AG04449 (cell line): ENCODE data around the gene ZGPAT.

Experiments used
- CTCF ChIA-PET: fragments of 350-600 bp; formaldehyde crosslinking; extraction: SDS; loops from one replicate; lab custom pipeline; 2021; ENCODE audit warnings: antibody characterized with exemption; lab: Yijun Ruan, JAX
- POLR2A ChIA-PET: fragments of 400-600, 350-600 bp; formaldehyde crosslinking; extraction: SDS; loops from one replicate; lab custom pipeline; 2020; ENCODE audit warnings: antibody characterized with exemption, inconsistent platforms; lab: Yijun Ruan, JAX
- DNase-seq: peaks from one replicate; pipeline ENCODE4 v3.0.0-alpha.2; 2010; ENCODE audit warnings: low read depth, low spot score
- H3K4me3 ChIP-seq: 2 replicates; pipeline ENCODE4 v1.5.1; 2011; ENCODE audit warnings: low read depth, mild to moderate bottlenecking, control low read depth, low read length
- TF ChIP-seq, protein P1 (sequence below): IDR thresholded peaks from one replicate; pipeline ENCODE4 v1.5.1; 2011; ENCODE audit warnings: mild to moderate bottlenecking, moderate library complexity, low read length, control low read depth, inconsistent platforms; ENCODE audit not compliant: insufficient read depth; ENCODE audit errors: missing control alignments

Gene ZGPAT

GRCh38 chr20:63690898-63691710, 16.7 kb upstream of the ZGPAT start:
- TF ChIP-seq, protein P1, sequence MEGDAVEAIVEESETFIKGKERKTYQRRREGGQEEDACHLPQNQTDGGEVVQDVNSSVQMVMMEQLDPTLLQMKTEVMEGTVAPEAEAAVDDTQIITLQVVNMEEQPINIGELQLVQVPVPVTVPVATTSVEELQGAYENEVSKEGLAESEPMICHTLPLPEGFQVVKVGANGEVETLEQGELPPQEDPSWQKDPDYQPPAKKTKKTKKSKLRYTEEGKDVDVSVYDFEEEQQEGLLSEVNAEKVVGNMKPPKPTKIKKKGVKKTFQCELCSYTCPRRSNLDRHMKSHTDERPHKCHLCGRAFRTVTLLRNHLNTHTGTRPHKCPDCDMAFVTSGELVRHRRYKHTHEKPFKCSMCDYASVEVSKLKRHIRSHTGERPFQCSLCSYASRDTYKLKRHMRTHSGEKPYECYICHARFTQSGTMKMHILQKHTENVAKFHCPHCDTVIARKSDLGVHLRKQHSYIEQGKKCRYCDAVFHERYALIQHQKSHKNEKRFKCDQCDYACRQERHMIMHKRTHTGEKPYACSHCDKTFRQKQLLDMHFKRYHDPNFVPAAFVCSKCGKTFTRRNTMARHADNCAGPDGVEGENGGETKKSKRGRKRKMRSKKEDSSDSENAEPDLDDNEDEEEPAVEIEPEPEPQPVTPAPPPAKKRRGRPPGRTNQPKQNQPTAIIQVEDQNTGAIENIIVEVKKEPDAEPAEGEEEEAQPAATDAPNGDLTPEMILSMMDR, result no peak
- no peak for DNase-seq
- ChIA-PET POLR2A (interaction anchor here (2.7 kb wide), 1 partner anchor 9 kb away, joined by 12 read pairs; no protein-coding TSS in a partner anchor), CTCF (no interaction called here)
- H3K4me3 ChIP-seq, result no peak overlapping the region

- CTCF ChIA-PET, result no interaction called here
- TF ChIP-seq, protein P1, result no peak
- POLR2A ChIA-PET, result interaction anchor here (2.7 kb wide), 1 partner anchor 9 kb away, joined by 12 read pairs; no protein-coding TSS in a partner anchor
- DNase-seq, result no peak
- no peak overlapping the region for H3K4me3 ChIP-seq
Measured at GRCh38 chr20:63691711-63692435, 16.0 kb upstream of the ZGPAT start.

DNA sequence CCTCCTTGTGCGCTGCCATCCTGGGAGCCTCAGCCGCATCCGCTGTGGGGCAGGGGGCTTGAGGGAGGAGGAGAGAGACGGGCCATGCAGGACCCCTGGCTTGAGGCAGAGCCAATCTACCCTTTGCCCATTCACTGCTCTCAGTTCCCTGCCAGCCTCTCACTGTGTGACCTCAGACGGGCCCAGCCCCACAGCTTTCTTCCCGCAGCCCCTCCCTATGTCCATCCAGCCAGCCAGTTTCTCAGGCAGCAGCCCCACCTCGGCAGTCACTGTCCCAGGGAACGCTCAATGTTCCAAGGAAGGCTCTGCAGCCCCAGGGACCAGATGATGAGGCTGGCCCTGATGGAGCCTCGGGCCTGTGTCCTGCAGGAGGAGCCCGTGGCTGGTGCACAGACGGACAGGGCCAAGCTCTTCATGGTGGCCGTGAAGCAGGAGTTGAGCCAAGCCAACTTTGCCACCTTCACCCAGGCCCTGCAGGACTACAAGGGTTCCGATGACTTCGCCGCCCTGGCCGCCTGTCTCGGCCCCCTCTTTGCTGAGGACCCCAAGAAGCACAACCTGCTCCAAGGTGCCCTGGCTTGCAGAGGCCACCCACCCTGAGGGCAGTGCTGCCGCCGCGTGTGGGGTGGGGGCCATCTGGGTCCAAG, 15.3 kb upstream of the ZGPAT start:
- no peak for DNase-seq
- ChIA-PET POLR2A (interaction anchor here (2.7 kb wide), 1 partner anchor 10 kb away, joined by 12 read pairs; no protein-coding TSS in a partner anchor), CTCF (no interaction called here)
- TF ChIP-seq, protein P1, result no peak
- no peak overlapping the region for H3K4me3 ChIP-seq

- TF ChIP-seq, protein P1, result no peak
- H3K4me3 ChIP-seq, result no peak overlapping the region
- CTCF ChIA-PET, result no interaction called here
- DNase-seq, result no peak
- POLR2A ChIA-PET, result interaction anchor here (2.7 kb wide), 1 partner anchor 11 kb away, joined by 12 read pairs; no protein-coding TSS in a partner anchor
Measured at GRCh38 chr20:63693083-63693732, 14.6 kb upstream of the ZGPAT start.

- CTCF ChIA-PET, result no interaction called here
- H3K4me3 ChIP-seq, result no peak overlapping the region
- DNase-seq, result no peak
- TF ChIP-seq, protein P1, result no peak
- POLR2A ChIA-PET, result no interaction called here
Measured at GRCh38 chr20:63693733-63694583, 13.9 kb upstream of the ZGPAT start.
